HG03066 (cell line): ENCODE data around the gene SULF2.
"Not testable (repeated sequence)": the region's sequence is repeated elsewhere in the genome, so short reads cannot be mapped to it uniquely, and the experiment has no call there.

ENCODE experiments used
- ATAC-seq: cut with Tn5 transposase; IDR thresholded peaks from one replicate; pipeline ENCODE4 v1.9.1; 2021; ENCODE audit warnings: low read depth; ENCODE audit not compliant: unreplicated experiment

Gene SULF2

DNA sequence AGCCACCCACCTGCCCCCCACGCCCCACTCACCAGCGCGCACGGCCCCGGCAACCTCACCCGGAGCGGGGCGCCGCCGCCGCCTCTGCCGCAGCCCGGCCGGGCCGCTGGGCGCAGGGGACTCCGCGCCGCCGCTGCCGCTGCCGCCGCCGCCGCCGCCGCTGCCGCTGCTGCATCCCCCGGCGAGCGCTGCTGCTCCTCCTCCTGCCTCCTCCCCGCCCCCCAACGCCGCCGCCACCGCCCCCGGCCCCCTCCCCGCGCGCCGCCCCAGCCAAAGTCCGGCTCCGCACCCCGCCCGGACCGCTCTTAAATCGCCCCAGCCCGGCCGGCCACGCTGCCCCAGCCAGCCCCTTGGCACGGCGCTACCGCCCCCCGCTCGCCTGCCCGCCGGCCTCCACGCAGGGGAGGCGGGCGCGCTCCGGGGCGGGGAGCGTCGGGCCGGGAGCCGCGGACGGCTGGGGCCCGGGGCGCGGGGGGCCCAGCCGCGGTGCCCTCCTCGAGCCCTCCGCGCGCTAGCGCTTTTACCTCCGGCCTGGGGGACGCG, at the start of gene SULF2:
Gene SULF2, minus strand, starts transcription at position 171 of the 543 bp plus-strand sequence. CDS start 28,118 bp downstream, outside the sequence.
- no peak for ATAC-seq

- not testable (repeated sequence) for ATAC-seq
Measured at GRCh38 chr20:47831675-47832074, 46.4 kb upstream of the SULF2 start.

GRCh38 chr20:47826716-47827115, 41.4 kb upstream of the SULF2 start:
- not testable (repeated sequence) for ATAC-seq

DNA sequence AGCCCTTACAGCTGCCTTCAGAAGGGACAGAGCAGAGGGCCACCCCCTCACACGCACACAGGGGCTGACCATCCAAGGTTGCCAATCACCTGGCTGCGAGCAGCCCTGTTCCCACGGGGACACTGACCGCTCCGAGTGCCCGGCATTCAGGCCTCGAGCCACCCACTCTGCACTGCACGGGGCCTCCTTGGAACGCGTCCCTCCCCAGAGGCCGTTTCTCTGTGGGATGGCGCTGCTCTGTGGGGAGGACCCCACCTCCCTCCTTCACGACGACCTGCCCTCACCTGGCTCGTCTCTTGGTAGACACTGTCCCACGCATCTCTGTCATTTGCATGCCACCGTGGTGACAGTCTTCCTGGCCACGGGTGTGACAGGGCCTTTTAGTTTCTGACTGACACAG, 40.7 kb upstream of the SULF2 start:
- ATAC-seq, result not testable (repeated sequence)

GRCh38 chr20:47825011-47825762, 39.9 kb upstream of the SULF2 start:
- ATAC-seq, result no peak

- ATAC-seq, result not testable (repeated sequence)
Measured at GRCh38 chr20:47823941-47824340, 38.7 kb upstream of the SULF2 start.

- ATAC-seq, result no peak
Measured at GRCh38 chr20:47821481-47822100, 36.3 kb upstream of the SULF2 start.

DNA sequence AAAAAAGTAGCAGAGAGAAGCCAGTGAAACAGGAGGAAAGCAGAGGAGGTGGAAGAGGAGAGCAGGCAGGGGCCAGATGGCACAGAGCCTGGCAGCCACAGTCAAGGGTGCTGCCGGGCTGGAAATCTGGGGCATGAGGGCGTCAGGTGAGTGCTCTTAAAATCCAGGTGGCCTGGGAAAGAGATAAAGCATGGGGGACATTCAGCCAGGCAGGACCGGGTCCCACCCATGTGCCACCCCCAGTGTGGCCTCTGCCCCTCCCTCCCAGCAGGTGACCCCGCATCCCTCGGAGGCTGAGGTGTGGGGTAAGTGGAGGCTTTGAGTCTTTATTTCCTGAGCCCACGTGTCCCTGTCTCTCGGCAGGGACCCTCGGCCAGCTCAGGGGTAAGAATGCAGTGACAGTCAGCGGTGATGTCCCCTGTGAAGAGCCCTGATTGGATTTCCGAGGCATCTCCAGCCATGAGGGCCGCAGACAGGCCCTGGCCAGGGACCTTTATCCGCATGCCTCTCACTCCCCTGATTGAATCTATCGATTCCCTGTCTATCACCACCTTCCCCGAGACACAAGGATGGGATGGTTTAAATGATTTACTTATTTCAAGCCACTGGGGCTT, 33.8 kb upstream of the SULF2 start:
- no peak for ATAC-seq

- no peak for ATAC-seq
Measured at GRCh38 chr20:47818466-47818865, 33.2 kb upstream of the SULF2 start.

DNA sequence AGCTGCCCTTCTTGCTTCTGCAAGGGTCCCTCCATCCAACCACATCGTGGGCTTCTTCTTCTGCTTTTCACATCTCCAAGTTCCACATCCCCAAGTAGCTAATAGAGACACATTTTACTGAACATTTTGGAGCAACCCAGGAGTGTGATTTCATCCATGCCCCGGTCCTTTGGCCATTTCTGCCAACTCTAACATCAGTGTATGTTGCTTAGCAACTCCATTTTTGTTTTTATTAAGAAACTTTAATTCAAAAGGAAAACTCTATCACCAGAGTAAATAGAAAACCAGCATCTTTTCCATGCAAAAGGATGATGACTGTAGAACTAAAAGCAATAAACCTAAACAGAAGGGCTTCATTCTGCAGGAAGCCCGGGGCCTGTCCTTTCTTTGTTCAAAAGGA, 32.7 kb upstream of the SULF2 start:
- ATAC-seq, result no peak

GRCh38 chr20:47817573-47817972, 32.3 kb upstream of the SULF2 start:
- ATAC-seq, result no peak

GRCh38 chr20:47816487-47817451, 31.5 kb upstream of the SULF2 start:
- no peak for ATAC-seq

DNA sequence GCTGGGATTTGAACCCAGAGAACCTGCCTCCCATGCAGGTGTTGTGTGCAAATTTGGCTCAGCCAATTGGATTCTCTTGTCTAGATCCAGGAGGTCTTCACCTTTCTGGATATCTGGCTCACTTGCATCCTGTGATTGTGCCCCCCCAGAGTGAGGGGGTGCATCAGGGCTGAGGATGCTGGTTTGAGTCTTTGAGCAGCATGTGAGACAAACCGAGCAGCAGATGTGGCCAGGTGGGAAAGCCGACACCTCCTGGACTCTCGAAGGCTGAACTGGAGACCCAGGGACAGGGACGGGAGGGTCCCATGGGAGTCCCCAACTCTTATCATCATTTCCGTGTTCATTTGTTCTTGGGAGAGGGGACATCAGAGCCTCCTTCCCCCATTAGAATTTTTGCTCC, 30.6 kb upstream of the SULF2 start:
- ATAC-seq, result no peak

DNA sequence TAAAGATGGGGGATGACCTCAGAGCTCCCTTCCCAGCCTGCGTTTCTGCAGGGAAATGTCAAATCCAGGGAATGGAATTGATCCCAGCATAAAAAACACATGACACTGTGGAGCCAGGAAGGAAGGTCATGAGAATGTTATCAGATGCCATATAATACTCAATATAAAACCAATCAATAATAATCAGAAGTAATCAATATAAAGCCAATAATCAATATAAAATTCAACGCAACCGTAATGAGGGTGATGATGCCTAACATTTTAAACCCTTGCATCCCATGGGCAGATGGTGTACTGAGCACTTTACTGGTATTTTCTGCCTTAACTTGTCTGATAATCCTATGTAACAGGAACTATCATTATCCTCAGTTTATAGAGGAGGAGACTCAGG, 30.1 kb upstream of the SULF2 start:
- ATAC-seq, result no peak

GRCh38 chr20:47814632-47815415, 29.5 kb upstream of the SULF2 start:
- no peak for ATAC-seq

DNA sequence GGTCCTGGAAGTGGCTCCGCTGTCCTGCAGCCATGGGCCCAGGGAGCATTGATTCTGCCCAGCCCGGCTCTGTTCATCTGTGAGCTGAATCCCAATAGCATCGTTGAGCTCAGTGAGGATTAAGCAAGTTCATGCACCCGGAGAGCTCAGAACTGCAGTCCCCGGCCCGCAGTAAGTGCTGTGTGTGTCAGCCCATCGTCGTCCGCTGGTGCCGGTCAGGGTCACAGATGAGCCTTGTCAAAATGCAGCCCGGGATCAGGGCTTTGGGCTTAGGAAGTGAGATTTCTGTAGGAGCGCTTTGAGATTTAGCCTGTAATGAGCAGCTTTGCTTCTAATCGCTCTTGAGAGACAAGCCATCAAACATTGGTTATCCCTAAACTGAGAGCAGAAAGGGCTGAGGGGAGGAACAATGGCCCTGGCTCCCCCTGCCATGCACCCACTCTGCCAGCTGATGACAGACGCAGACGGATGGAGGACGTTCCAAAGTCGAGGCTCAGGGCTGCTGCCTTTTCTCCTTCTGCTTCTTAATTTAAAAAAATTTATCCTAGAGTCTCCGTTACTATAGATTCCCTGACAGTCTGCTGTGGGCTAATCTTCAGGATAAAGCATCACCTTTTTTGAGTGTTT, 25.6 kb upstream of the SULF2 start:
- no peak for ATAC-seq

- no peak for ATAC-seq
Measured at GRCh38 chr20:47810116-47810677, 24.9 kb upstream of the SULF2 start.

- no peak for ATAC-seq
Measured at GRCh38 chr20:47809161-47809960, 24.1 kb upstream of the SULF2 start.
